ENCODE measurements around the gene SLC1A2.

SLC1A2 gene

GRCh38 chr11:35324981-35325380, 94.4 kb downstream of the SLC1A2 start:
- Histone ChIP-seq H3K27ac (replicated peaks) (no peak overlapping the region), H3K4me3 (replicated peaks; ENCODE audit: insufficient read depth, low read length) (no peak overlapping the region), H3K27me3 (ENCODE audit: insufficient read depth, poor library complexity, severe bottlenecking) (no peaks in the 10 kb centered on the region)
- no peak for TF ChIP-seq POLR2AphosphoS5 (IDR thresholded peaks at IDR 0.05; ENCODE audit: low read depth)
- no peak for DNase-seq (ENCODE audit: low read depth in 1 of 2, low spot score in 1 of 2)

DNA sequence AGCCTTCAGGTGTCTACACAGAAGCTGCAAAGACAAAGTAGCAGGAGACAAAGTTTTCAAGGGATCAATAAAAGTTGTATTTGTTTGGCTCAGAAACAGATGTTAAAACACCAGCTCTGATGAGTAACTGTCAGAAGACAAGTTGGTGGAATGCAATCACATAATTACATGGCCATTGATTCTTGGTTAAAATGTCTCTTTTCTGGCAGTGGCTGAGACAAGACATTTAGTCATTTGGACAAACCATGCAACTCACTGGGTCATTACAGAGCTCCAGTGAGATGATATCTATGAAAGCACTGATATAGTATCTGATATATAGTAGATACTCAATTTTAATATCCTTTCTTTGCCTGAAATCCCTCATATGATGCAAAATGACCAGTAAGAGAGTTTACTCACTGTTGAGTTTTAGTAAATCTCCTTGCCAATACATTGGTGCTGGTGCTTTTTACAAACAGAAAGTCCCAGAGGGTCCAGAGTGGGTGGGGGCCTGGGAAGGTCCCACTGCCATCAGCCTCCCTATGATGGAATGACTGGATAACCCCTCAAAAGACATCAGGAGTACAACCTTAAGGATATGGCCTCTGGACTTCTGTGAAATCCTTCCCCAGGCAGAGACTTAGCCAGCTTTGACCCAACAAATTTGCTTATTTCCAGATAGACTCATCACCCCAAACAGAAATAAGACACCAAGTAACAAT, 95.0 kb downstream of the SLC1A2 start:
- TF ChIP-seq POLR2AphosphoS5 (IDR thresholded peaks at IDR 0.05; ENCODE audit: low read depth) (no peak), SPI1 (IDR thresholded peaks at IDR 0.05; ENCODE audit: borderline replicate concordance, low read depth) (no peak), REST (IDR thresholded peaks at IDR 0.05; ENCODE audit: insufficient replicate concordance, low read depth) (no peak), GABPA (IDR thresholded peaks at IDR 0.05; ENCODE audit: low read depth) (no peak)
- TF ChIP-seq, protein P1, sequence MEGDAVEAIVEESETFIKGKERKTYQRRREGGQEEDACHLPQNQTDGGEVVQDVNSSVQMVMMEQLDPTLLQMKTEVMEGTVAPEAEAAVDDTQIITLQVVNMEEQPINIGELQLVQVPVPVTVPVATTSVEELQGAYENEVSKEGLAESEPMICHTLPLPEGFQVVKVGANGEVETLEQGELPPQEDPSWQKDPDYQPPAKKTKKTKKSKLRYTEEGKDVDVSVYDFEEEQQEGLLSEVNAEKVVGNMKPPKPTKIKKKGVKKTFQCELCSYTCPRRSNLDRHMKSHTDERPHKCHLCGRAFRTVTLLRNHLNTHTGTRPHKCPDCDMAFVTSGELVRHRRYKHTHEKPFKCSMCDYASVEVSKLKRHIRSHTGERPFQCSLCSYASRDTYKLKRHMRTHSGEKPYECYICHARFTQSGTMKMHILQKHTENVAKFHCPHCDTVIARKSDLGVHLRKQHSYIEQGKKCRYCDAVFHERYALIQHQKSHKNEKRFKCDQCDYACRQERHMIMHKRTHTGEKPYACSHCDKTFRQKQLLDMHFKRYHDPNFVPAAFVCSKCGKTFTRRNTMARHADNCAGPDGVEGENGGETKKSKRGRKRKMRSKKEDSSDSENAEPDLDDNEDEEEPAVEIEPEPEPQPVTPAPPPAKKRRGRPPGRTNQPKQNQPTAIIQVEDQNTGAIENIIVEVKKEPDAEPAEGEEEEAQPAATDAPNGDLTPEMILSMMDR (IDR thresholded peaks at IDR 0.05; ENCODE audit: insufficient read depth, low read length): no peak
- no peak for DNase-seq (ENCODE audit: low read depth in 1 of 2, low spot score in 1 of 2)
- no peak overlapping the region for H3K27ac ChIP-seq (replicated peaks)
- no peak overlapping the region for H3K4me3 ChIP-seq (replicated peaks; ENCODE audit: insufficient read depth, low read length)
- no peaks in the 10 kb centered on the region for H3K27me3 ChIP-seq (ENCODE audit: insufficient read depth, poor library complexity, severe bottlenecking)

DNA sequence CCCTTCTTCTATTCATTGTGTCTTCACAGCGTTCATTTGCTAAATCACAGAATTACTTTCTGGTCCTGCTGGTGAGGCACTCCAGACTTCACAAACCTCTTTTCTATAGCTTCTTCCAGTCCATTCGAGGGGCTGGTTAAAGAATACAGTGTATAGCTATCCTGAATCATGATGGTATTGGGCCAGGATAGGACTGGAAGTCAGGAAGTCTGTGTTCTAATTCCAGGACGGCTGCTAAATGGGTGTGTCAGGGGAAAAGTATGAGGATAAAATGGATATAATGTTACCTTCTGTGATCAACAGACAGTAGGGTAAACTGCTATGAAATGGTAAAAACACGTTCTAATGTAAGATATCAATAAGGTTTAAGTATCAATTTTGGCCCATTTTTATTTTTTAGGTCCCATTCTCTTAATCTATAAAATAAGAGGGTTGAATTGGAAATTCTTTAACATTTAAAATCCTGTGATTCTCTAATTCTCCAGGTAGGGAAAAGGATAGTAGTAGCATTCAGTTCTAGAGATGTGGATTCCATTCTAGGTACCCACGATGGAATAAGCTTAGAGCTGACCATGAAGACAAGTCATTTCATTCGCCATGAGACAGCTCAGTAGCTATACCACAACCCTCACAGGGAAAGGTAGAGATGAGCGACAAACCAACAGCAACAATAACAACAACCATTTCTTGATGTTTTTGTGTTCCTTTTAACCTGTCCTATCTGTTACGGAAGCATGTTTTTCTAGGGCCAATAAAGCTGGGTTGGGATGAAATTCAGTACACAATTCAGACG, 96.1 kb downstream of the SLC1A2 start:
- TF ChIP-seq GABPA (IDR thresholded peaks at IDR 0.05; ENCODE audit: low read depth): no peak
- TF ChIP-seq, protein P1 (IDR thresholded peaks at IDR 0.05; ENCODE audit: insufficient read depth, low read length): no peak
- no peak for TF ChIP-seq REST (IDR thresholded peaks at IDR 0.05; ENCODE audit: insufficient replicate concordance, low read depth)
- TF ChIP-seq POLR2AphosphoS5 (IDR thresholded peaks at IDR 0.05; ENCODE audit: low read depth): no peak
- no peak for TF ChIP-seq SPI1 (IDR thresholded peaks at IDR 0.05; ENCODE audit: borderline replicate concordance, low read depth)
- Histone ChIP-seq H3K27ac (replicated peaks) (no peak overlapping the region), H3K27me3 (ENCODE audit: insufficient read depth, poor library complexity, severe bottlenecking) (no peaks in the 10 kb centered on the region), H3K4me3 (replicated peaks; ENCODE audit: insufficient read depth, low read length) (no peak overlapping the region)
- no peak for DNase-seq (ENCODE audit: low read depth in 1 of 2, low spot score in 1 of 2)

- DNase-seq (ENCODE audit: low read depth in 1 of 2, low spot score in 1 of 2): no peak
- H3K27ac ChIP-seq (replicated peaks): no peak overlapping the region
- TF ChIP-seq POLR2AphosphoS5 (IDR thresholded peaks at IDR 0.05; ENCODE audit: low read depth) (no peak), GABPA (IDR thresholded peaks at IDR 0.05; ENCODE audit: low read depth) (no peak), SPI1 (IDR thresholded peaks at IDR 0.05; ENCODE audit: borderline replicate concordance, low read depth) (no peak), REST (IDR thresholded peaks at IDR 0.05; ENCODE audit: insufficient replicate concordance, low read depth) (no peak)
- TF ChIP-seq, protein P1 (IDR thresholded peaks at IDR 0.05; ENCODE audit: insufficient read depth, low read length): no peak
- no peaks in the 10 kb centered on the region for H3K27me3 ChIP-seq (ENCODE audit: insufficient read depth, poor library complexity, severe bottlenecking)
- H3K4me3 ChIP-seq (replicated peaks; ENCODE audit: insufficient read depth, low read length): no peak overlapping the region
Observed at GRCh38 chr11:35322318-35322979, 96.9 kb downstream of the SLC1A2 start.
